A549 treated with GW870086 at 1 μM for 4 hours (cell line): Measurements from ENCODE around the gene SFRP4. TPM values are rescaled to one million over a fixed set of nuclear protein-coding genes. Genes with fewer than 3 reads are reported as not detected.

Source experiments
- total RNA-seq: library from RNA; stranded (reverse); fragments of 200-300 nt; extraction: Qiagen RNA extraction; gene quantifications from 5 replicates; pipeline ENCODE4 v1.2.3, GENCODE V29; 2022; ENCODE audit warnings: low read depth

The SFRP4 gene
- total RNA-seq = 2.6 to 4.1 TPM (median 3.8 TPM) in 5 replicates

DNA sequence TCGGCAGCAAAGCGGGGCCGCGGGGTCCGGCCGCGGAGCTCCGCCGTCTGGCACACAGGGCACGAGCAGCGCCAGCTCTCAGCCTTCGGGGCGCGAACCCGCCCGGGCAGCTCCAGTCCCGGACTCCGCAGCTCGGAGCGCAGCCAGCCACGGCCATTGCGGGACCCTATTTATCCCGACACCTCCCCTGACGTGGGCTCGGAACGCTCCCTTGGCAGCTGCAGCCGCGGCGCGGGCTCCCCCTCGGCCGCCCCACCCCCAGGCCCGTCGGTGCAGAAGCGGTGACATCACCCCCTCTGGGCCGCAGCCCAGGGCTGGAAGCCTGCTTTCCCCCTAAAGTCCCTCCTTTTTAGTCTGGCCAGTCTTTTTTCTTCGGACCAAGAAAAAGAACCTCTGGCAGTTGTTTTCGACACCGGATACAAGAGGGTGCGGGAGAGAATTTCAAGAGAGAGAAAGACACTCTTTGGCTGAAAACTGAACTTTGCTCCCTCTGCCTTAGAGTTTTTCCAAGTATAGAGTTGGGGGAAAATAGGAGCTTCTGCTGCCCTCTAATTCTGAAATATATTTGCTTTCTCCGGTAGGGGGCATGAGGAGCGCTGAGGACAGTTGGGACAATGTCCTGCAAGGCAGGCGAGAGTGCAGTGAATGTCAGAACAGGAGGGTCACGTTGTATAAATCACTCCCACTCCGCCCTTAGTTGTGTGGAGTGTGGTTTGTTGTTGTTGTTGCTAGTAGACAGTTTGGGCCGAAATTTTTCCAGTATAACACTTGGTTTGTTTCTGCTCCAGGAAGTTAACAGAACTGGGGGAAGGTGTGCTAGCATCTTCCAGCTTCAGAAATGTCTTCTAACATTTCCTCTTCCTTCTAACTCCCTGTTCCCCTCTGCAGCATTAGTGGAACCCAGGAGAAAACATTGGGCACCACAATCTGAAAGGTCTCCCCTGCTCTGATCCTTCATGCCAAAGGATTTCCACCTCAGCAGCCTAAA lies at the start of gene SFRP4:
SFRP4 (minus strand) TSS at position 145 of the 988 bp plus-strand sequence. CDS start 280 bp downstream, outside the sequence.

DNA sequence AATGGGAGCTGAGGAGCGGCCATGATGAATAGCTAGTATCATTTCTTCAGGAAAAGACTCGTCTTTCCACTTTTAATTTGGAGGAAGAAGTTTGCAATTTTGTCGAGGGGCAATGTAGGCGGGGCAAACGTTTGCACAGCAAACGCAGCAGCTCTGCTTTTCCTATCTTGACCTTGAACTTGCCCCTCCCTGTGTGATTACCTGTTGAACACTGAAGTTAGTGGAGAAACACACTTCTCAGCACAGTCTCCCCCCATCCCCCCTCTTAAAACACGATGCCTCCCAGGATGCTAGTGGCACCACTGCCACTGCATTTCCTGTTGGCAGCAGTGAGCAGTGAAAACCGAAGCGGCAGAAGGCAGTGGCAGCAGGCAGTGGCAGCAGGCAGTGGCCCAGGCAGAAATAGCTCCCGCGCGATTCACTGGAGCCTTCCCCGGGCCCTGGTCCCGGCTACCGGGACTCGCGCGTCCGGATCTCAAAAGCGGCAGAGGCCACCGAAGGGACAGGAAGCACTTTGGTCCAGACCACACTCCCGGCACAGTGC lies 3.8 kb upstream of the SFRP4 start, which contains the start of gene EPDR1:
EPDR1 (plus strand) TSS at position 336 of the 544 bp plus-strand sequence. CDS start 300 bp downstream, outside the sequence.

Other genes starting within 250 kb of the SFRP4 start
- gene GPR141, start 233.1 kb downstream of the SFRP4 start, total RNA-seq = not detected in 5 replicates
- gene NME8, start 68.2 kb downstream of the SFRP4 start, total RNA-seq = not detected in 5 replicates
- 66.1 to 81.5 TPM (median 77.3 TPM) in 5 replicates for gene EPDR1, start 3.8 kb upstream of the SFRP4 start, total RNA-seq